Esophagus squamous epithelium (tissue), 5 donors: Measurements from ENCODE around the gene OPHN1. TPM values are rescaled to one million over a fixed set of nuclear protein-coding genes. Genes with fewer than 3 reads are reported as not detected.
A peak's percentile ranks its signal among the peaks of the same experiment; 100 is the strongest.

Source experiments
- DNase-seq: peaks from one replicate; lab custom pipeline; 2025; lab: John Stamatoyannopoulos, UW
- H3K27ac ChIP-seq, 4 donors: fragments of 200-600 bp; sonication (generic); one replicate each; pipeline ENCODE4 v1.5.1; 2016 to 2019; ENCODE audit warnings: mild to moderate bottlenecking in 1 of 4
- H3K27me3 ChIP-seq, 4 donors: fragments of 200-600 bp; sonication (generic); 1 replicate in 3 of 4; 2 replicates in 1 of 4; pipeline versions ENCODE4 v1.5.1 to v1.6.0; 2017 to 2021; ENCODE audit warnings: antibody characterized with exemption in 1 of 4
- H3K36me3 ChIP-seq, 3 donors: fragments of 200-600 bp; sonication (generic); one replicate each; pipeline ENCODE4 v1.5.1; 2016 to 2019
- H3K4me1 ChIP-seq, 3 donors: fragments of 200-600 bp; sonication (generic); one replicate each; pipeline ENCODE4 v1.5.1; 2017 to 2019
- H3K4me3 ChIP-seq, 4 donors: fragments of 200-600 bp; sonication (generic); 1 replicate in 3 of 4; 2 replicates in 1 of 4; pipeline ENCODE4 v1.5.1; 2016 to 2019; ENCODE audit warnings: mild to moderate bottlenecking in 2 of 4, moderate library complexity in 1 of 4
- H3K9me3 ChIP-seq, 3 donors: fragments of 200-600 bp; sonication (generic); one replicate each; pipeline ENCODE4 v1.5.1; 2016 to 2019
- POLR2A ChIP-seq, 4 donors: fragments of 450-650 bp; IDR thresholded peaks; one replicate each; pipeline ENCODE4 v1.6.1; 2017; ENCODE audit warnings: antibody characterized with exemption in 4 of 4, mild to moderate bottlenecking in 4 of 4, moderate library complexity in 3 of 4
- WGBS, 2 donors: methylation state at CpG; one replicate each; pipeline ENCODE4 v1.1.5; 2018; 5-methylcytosine and 5-hydroxymethylcytosine counted together
- intact Hi-C: fragments of 100-400 bp; cut with DNase I; formaldehyde crosslinking; loops from one replicate; pipeline ENCODE4 v1.15.0; 2022
- total RNA-seq, 4 donors: library from RNA; depleted of rRNA; stranded (reverse); fragments of >200 nt; gene quantifications; one replicate each; pipeline ENCODE4 v1.1.0, GENCODE V29; 2016
- TF ChIP-seq, protein P1 (sequence below), 6 experiments: fragments of 450-650 bp in 4 of 6; fragments of 200-600 bp in 2 of 6; sonication (generic) in 2 of 6; IDR thresholded peaks; one replicate each; pipeline ENCODE4 v1.5.1; 2016 to 2019; ENCODE audit warnings: antibody characterized with exemption in 6 of 6, mild to moderate bottlenecking in 4 of 6, moderate library complexity in 4 of 6
- donor health status: DM: yes; HTN: yes; CAD: no.

Gene OPHN1
- total RNA-seq, 4 donors from 2014 or later, result 2.6 to 6.5 (median 4.4) TPM

GRCh38 chrX:68256990-68257389, 176.3 kb downstream of the OPHN1 start:
- intact Hi-C loops, result no loop called here
- TF ChIP-seq, protein P1, sequence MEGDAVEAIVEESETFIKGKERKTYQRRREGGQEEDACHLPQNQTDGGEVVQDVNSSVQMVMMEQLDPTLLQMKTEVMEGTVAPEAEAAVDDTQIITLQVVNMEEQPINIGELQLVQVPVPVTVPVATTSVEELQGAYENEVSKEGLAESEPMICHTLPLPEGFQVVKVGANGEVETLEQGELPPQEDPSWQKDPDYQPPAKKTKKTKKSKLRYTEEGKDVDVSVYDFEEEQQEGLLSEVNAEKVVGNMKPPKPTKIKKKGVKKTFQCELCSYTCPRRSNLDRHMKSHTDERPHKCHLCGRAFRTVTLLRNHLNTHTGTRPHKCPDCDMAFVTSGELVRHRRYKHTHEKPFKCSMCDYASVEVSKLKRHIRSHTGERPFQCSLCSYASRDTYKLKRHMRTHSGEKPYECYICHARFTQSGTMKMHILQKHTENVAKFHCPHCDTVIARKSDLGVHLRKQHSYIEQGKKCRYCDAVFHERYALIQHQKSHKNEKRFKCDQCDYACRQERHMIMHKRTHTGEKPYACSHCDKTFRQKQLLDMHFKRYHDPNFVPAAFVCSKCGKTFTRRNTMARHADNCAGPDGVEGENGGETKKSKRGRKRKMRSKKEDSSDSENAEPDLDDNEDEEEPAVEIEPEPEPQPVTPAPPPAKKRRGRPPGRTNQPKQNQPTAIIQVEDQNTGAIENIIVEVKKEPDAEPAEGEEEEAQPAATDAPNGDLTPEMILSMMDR (IDR thresholded peaks at IDR 0.05), result no peak
- no peak for TF ChIP-seq POLR2A (IDR thresholded peaks at IDR 0.05)
- Histone ChIP-seq H3K27ac (no peak overlapping the region), H3K4me3 (no peak overlapping the region), H3K36me3 (no peaks in the 10 kb centered on the region), H3K4me1 (no peaks in the 10 kb centered on the region), H3K9me3 (no peaks in the 10 kb centered on the region), H3K27me3 (no peaks in the 10 kb centered on the region)
- WGBS, 2 donors, result 60 to 74% methylated on average over 1 to 2 of the region's 2 CpGs
- no peak for DNase-seq

GRCh38 chrX:68254738-68255645, 178.3 kb downstream of the OPHN1 start:
- intact Hi-C loops, result no loop called here
- Histone ChIP-seq H3K27me3 (no peaks in the 10 kb centered on the region), H3K4me1 (peaks cover 0 to 4% (median 0%) of the 10 kb centered on the region in 3 donors), H3K4me3 (no peak overlapping the region), H3K36me3 (no peaks in the 10 kb centered on the region), H3K9me3 (no peaks in the 10 kb centered on the region), H3K27ac (no peak overlapping the region)
- WGBS, 2 donors, result 71 to 72% methylated on average over 7 to 9 of the region's 11 CpGs
- no peak for TF ChIP-seq POLR2A (IDR thresholded peaks at IDR 0.05)
- no peak for DNase-seq

DNA sequence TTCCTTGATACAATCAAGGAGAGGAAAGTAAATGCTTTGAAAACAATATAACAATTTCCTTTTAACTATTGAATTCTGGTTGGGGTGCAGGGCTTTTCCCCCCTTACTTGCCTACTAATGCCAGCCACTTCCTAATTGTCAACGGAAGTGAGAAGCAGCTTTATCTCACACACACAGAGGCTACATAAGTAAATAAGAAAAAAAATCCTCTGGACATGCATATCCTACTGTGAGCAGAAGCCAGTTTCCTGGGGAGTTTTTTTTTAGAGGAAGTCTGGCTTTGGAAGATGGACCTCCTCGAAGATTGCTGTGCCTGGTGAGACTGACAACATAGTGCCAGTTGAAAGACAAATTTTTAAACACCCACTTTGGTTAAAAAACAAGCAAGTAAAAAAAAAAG, 180.6 kb downstream of the OPHN1 start:
- DNase-seq, result no peak
- H3K4me1 ChIP-seq, result peaks cover 0 to 5% (median 0%) of the 10 kb centered on the region in 3 donors
- no peak for TF ChIP-seq POLR2A (IDR thresholded peaks at IDR 0.05)
- TF ChIP-seq, protein P1 (IDR thresholded peaks at IDR 0.05), result no peak
- H3K36me3 ChIP-seq, result no peaks in the 10 kb centered on the region
- no peak overlapping the region for H3K4me3 ChIP-seq
- intact Hi-C loops, result no loop called here
- H3K9me3 ChIP-seq, result no peaks in the 10 kb centered on the region
- H3K27ac ChIP-seq, result no peak overlapping the region
- 33 to 52% methylated on average over 2 of the region's 2 CpGs for WGBS, 2 donors
- no peaks in the 10 kb centered on the region for H3K27me3 ChIP-seq

GRCh38 chrX:68249903-68250302, 183.4 kb downstream of the OPHN1 start:
- WGBS, 2 donors, result 61 to 74% methylated on average over 2 of the region's 2 CpGs
- H3K4me3 ChIP-seq, result no peak overlapping the region
- peaks cover 0 to 5% (median 0%) of the 10 kb centered on the region in 3 donors for H3K4me1 ChIP-seq
- H3K36me3 ChIP-seq, result no peaks in the 10 kb centered on the region
- intact Hi-C loops, result no loop called here
- TF ChIP-seq POLR2A (IDR thresholded peaks at IDR 0.05), result no peak
- TF ChIP-seq, protein P1 (IDR thresholded peaks at IDR 0.05), result no peak
- H3K9me3 ChIP-seq, result no peaks in the 10 kb centered on the region
- H3K27me3 ChIP-seq, result no peaks in the 10 kb centered on the region
- no peak for DNase-seq
- peak overlapping the region in 2 of 4 donors; percentile 39 to 49 for H3K27ac ChIP-seq

DNA sequence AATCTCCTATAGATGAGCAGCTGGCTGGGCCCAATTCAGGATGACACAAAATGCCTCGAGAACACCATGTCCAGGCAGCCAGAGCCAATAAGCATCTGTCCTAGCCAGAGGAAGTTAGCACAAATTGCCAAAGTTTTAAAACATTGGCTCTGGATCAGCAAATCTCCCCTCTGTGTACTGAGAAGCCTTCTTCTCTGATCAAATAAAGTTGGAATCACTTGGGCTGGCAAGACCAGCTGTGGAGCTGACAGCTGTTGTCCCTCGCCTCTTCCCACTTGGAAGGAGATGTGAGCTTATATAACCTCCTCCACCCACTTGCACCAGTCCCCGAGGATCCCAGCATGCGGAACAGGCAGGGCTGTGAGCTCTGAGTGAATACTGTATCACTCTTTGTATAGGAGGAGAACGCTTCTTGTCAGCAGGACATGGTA, 183.9 kb downstream of the OPHN1 start:
- Histone ChIP-seq H3K4me3 (no peak overlapping the region), H3K27me3 (no peaks in the 10 kb centered on the region), H3K36me3 (no peaks in the 10 kb centered on the region), H3K27ac (peak overlapping the region in 2 of 4 donors; percentile 39 to 49), H3K9me3 (no peaks in the 10 kb centered on the region), H3K4me1 (peaks cover 0 to 5% (median 0%) of the 10 kb centered on the region in 3 donors)
- WGBS, 2 donors, result 39 to 50% methylated on average over 1 to 3 of the region's 5 CpGs
- no peak for TF ChIP-seq POLR2A (IDR thresholded peaks at IDR 0.05)
- TF ChIP-seq, protein P1 (IDR thresholded peaks at IDR 0.05), result no peak
- no peak for DNase-seq
- intact Hi-C loops, result no loop called here
